GM12873 (cell line): ENCODE measurements around the gene SZT2.

Experiments used
- TF ChIP-seq, protein P1 (sequence below): IDR thresholded peaks from 2 replicates; pipeline ENCODE4 v1.5.1; 2012; ENCODE audit warnings: low read depth, mild to moderate bottlenecking, moderate library complexity, low read length, control low read depth; ENCODE audit not compliant: insufficient read depth; ENCODE audit errors: missing control alignments

The SZT2 gene

GRCh38 chr1:43396059-43396458, 6.4 kb downstream of the SZT2 start:
- TF ChIP-seq, protein P1, sequence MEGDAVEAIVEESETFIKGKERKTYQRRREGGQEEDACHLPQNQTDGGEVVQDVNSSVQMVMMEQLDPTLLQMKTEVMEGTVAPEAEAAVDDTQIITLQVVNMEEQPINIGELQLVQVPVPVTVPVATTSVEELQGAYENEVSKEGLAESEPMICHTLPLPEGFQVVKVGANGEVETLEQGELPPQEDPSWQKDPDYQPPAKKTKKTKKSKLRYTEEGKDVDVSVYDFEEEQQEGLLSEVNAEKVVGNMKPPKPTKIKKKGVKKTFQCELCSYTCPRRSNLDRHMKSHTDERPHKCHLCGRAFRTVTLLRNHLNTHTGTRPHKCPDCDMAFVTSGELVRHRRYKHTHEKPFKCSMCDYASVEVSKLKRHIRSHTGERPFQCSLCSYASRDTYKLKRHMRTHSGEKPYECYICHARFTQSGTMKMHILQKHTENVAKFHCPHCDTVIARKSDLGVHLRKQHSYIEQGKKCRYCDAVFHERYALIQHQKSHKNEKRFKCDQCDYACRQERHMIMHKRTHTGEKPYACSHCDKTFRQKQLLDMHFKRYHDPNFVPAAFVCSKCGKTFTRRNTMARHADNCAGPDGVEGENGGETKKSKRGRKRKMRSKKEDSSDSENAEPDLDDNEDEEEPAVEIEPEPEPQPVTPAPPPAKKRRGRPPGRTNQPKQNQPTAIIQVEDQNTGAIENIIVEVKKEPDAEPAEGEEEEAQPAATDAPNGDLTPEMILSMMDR: no peak

DNA sequence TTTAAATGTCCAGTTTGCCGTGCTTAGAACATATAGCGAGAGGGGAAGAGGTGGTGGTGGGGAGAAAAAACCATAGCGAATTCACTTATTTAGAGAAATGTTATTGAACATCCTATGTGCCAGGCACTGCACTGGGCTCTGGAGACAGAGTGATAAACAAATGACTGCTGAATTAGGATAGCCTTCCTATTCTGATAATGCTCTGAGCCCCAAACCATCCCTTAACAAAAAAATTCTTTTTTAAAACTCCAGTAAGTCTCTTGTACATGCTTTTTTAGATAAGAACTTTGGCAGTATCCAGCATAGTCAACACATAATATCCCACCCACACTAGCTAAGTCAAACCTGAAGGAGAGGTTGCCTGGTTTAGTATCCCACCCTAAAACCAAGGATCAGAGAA, 8.5 kb downstream of the SZT2 start:
- TF ChIP-seq, protein P1: no peak

DNA sequence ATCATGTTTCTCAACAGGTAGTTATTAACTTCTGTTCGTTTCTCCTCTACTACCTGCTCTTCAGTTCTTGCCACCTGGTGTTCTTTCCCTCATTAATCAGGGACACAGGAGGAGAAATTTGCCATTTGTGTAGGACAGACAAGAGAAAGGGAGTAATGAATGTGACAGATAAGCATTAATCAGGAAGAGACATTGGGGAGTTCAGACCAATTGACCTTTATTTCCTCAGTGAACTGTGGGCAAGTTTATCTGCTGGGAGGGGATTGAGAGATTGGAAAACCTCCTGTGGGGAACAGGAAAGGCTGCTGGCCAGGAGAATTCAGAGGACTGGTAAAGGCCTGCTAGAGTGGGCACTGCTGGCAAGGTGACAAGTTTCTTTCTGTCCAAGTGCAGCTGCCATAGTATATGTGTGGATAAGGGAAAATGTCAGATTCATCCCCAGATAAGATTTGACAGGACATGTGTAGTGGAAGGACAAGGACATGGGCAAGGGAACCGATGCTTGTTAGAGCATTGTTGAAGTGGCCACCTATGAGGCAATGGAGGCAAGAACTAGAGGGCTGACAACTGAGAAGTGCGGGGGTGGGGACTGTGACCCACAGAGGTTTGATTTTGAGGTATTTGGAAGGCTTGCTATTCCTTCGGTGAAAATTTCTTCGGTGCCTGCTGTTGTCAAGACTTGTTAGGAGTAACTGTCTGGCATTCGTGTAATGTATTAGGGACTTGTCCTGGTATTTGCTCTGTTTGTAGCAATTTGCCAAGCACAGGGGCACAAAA, 12.6 kb downstream of the SZT2 start:
- TF ChIP-seq, protein P1: no peak

DNA sequence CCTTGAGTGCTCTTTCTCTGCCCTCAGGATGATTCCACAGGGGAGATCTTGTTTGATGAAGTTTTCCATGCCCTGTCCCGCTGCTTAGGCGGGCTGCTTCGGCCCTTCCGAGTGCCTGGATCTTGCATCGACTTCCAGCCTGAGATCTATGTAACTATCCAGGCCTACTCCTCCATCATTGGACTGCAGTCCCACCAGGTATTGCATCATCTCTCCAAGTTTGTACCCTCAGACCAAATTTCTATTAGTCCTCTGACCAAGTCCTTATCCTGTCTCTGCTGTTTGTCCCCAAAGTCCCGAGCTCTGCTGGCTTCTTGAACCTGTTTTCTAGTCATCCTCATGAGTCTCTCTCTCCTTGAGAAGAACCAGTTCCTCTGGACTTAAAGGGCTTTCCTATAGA, 14.7 kb downstream of the SZT2 start:
- TF ChIP-seq, protein P1: no peak

- TF ChIP-seq, protein P1: no peak
These were observed 15.6 kb downstream of the SZT2 start for GRCh38 chr1:43405219-43405875.

DNA sequence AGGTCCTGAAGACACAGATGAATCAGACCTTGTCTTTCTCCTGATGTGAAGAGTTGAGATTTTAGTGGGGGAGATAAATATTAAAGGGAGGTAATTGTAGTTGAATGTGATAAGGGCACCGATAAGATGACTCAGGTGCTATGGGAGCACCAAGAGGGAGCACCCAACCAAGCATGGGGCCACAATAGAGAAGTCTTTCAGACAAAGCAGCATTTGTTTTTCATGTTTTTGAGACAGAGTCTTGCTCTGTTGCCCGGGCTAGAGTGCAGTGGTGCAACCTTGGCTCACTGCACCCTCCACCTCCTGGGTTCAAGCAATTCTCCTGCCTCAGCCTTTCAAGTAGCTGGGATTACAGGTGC, 16.2 kb downstream of the SZT2 start:
- TF ChIP-seq, protein P1: no peak

- TF ChIP-seq, protein P1: no peak
These were observed 20.9 kb downstream of the SZT2 start for GRCh38 chr1:43410571-43410970.
